GM21381 (cell line): ENCODE data around the gene FDPS.
"Not testable (repeated sequence)": the region's sequence is repeated elsewhere in the genome, so short reads cannot be mapped to it uniquely, and the experiment has no call there.

ENCODE experiments used
- ATAC-seq: cut with Tn5 transposase; IDR thresholded peaks from one replicate; pipeline ENCODE4 v1.9.1; 2021; ENCODE audit warnings: mild to moderate bottlenecking, moderate library complexity; ENCODE audit not compliant: unreplicated experiment

FDPS gene

GRCh38 chr1:155285063-155285462 lies 23.6 kb upstream of the FDPS start:
- ATAC-seq: no peak

GRCh38 chr1:155285631-155286044 lies 23.0 kb upstream of the FDPS start:
- no peak for ATAC-seq

- no peak for ATAC-seq
These were observed 22.1 kb upstream of the FDPS start for GRCh38 chr1:155286544-155286943.

- no peak for ATAC-seq
These were observed 20.6 kb upstream of the FDPS start for GRCh38 chr1:155287987-155288543.

- ATAC-seq: not testable (repeated sequence)
These were observed 17.7 kb upstream of the FDPS start for GRCh38 chr1:155291006-155291405.

- ATAC-seq: no peak
These were observed 15.4 kb upstream of the FDPS start for GRCh38 chr1:155293086-155293749.

GRCh38 chr1:155294520-155295182 lies 14.0 kb upstream of the FDPS start:
- no peak for ATAC-seq

- ATAC-seq: no peak
These were observed 13.3 kb upstream of the FDPS start for GRCh38 chr1:155295183-155295941.

GRCh38 chr1:155295942-155296267 lies 12.8 kb upstream of the FDPS start:
- no peak for ATAC-seq

- no peak for ATAC-seq
These were observed 12.0 kb upstream of the FDPS start for GRCh38 chr1:155296661-155297060.

- ATAC-seq: no peak
These were observed 11.3 kb upstream of the FDPS start for GRCh38 chr1:155297384-155297783.

GRCh38 chr1:155300024-155300423 lies 8.6 kb upstream of the FDPS start:
- ATAC-seq: no peak

GRCh38 chr1:155300553-155301329 lies 7.9 kb upstream of the FDPS start:
- no peak for ATAC-seq

GRCh38 chr1:155301342-155301841 lies 7.3 kb upstream of the FDPS start, which contains the start of gene PKLR:
Gene PKLR, minus strand, starts transcription at chr1:155301438. Its CDS starts 43 bp downstream, at chr1:155301395.
- ATAC-seq: no peak

GRCh38 chr1:155304558-155305063 lies 4.1 kb upstream of the FDPS start:
- no peak for ATAC-seq

- no peak for ATAC-seq
These were observed 2.7 kb upstream of the FDPS start for GRCh38 chr1:155305881-155306391.

- ATAC-seq: no peak
These were observed 1.4 kb upstream of the FDPS start for GRCh38 chr1:155307247-155307740.

- ATAC-seq: no peak
These were observed 856 bp downstream of the FDPS start for GRCh38 chr1:155309423-155310021.

- ATAC-seq: no peak
These were observed 4.6 kb downstream of the FDPS start for GRCh38 chr1:155313261-155313660.

GRCh38 chr1:155316922-155317321 lies 8.3 kb downstream of the FDPS start:
- ATAC-seq: no peak
